Chondrocyte (in vitro differentiated cells): ENCODE data around the gene MTA3. TPM values are rescaled to one million over a fixed set of nuclear protein-coding genes. Genes with fewer than 3 reads are reported as not detected.
A peak's percentile ranks its signal among the peaks of the same experiment; 100 is the strongest.
"Not testable (repeated sequence)": the region's sequence is repeated elsewhere in the genome, so short reads cannot be mapped to it uniquely, and the experiment has no call there.

Experiments used
- DNase-seq: peaks from one replicate; pipeline ENCODE4 v3.0.0; 2021; ENCODE audit warnings: mixed read lengths, low spot score
- H3K27ac Mint-ChIP-seq: one replicate; pipeline ENCODE4 v1.8.0; 2021; ENCODE audit warnings: mild to moderate bottlenecking, moderate library complexity, mixed read lengths; ENCODE audit not compliant: unreplicated experiment
- H3K27me3 Mint-ChIP-seq: 2 replicates; pipeline ENCODE4 v1.8.0; 2021; ENCODE audit warnings: low read depth, mixed read lengths
- H3K36me3 Mint-ChIP-seq: 2 replicates; pipeline ENCODE4 v1.8.0; 2021; ENCODE audit warnings: low read depth, mixed read lengths
- H3K4me1 Mint-ChIP-seq: 2 replicates; pipeline ENCODE4 v1.8.0; 2021; ENCODE audit warnings: low read depth, mild to moderate bottlenecking, mixed read lengths
- H3K4me3 Mint-ChIP-seq: one replicate; pipeline ENCODE4 v1.8.0; 2021; ENCODE audit warnings: mild to moderate bottlenecking, moderate library complexity, mixed read lengths; ENCODE audit not compliant: unreplicated experiment
- H3K9me3 Mint-ChIP-seq: 2 replicates; pipeline ENCODE4 v1.8.0; 2021; ENCODE audit warnings: low read depth, mixed read lengths
- total RNA-seq: library from RNA; stranded (reverse); gene quantifications from 3 replicates; pipeline ENCODE4 v1.2.1, GENCODE V29; 2021
- TF ChIP-seq, protein P1 (sequence below): fragments of 200-600 bp; sonication (generic); IDR thresholded peaks from 2 replicates; pipeline ENCODE4 v1.5.0; 2021; ENCODE audit warnings: antibody characterized with exemption, mild to moderate bottlenecking, moderate library complexity

MTA3 gene
- total RNA-seq, 1 donor from 2014 or later, result 39.3 TPM

DNA sequence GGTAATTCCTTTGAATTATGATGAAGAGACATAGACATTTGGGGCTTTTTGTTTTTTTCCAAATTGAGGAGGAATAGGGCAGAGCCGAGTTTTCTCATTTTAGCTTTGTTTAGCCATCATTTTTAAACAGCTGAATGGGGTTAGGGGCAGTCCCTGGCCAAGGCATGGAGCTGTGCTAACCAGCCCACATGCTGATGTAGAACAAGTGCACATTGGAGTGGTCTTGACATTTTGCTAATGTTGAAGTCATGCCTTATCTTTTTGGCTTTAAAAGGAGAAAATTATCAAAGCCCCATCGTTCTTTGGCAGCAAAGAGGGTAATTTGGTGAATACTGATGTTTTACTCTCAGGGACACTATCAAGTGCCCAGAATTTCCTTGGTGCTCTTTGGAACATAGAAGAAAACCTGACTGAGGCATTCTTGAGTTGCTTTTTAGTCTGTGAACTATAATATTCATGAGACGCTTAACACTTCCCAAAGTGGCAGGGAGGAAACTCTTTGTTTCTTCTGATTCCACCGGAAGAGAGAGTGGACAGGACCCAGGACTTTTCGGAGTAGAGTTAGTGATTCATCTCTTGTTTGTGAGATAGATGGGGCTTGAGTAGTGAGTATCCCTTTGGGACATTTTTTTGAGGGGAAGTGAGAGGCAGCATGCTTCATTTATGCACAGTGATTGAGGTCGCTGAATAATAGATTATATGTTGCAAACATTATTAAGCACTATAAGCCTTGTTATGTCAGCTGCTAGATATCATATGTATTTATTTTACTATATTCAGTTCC lies 45.0 kb downstream of the MTA3 start:
- peaks cover 10% of the 10 kb centered on the region for H3K4me1 Mint-ChIP-seq
- H3K27me3 Mint-ChIP-seq, result no peaks in the 10 kb centered on the region
- no peak overlapping the region for H3K4me3 Mint-ChIP-seq
- no peak for DNase-seq
- TF ChIP-seq, protein P1, sequence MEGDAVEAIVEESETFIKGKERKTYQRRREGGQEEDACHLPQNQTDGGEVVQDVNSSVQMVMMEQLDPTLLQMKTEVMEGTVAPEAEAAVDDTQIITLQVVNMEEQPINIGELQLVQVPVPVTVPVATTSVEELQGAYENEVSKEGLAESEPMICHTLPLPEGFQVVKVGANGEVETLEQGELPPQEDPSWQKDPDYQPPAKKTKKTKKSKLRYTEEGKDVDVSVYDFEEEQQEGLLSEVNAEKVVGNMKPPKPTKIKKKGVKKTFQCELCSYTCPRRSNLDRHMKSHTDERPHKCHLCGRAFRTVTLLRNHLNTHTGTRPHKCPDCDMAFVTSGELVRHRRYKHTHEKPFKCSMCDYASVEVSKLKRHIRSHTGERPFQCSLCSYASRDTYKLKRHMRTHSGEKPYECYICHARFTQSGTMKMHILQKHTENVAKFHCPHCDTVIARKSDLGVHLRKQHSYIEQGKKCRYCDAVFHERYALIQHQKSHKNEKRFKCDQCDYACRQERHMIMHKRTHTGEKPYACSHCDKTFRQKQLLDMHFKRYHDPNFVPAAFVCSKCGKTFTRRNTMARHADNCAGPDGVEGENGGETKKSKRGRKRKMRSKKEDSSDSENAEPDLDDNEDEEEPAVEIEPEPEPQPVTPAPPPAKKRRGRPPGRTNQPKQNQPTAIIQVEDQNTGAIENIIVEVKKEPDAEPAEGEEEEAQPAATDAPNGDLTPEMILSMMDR, result no peak
- H3K9me3 Mint-ChIP-seq, result no peaks in the 10 kb centered on the region
- peaks cover 13% of the 10 kb centered on the region for H3K36me3 Mint-ChIP-seq
- H3K27ac Mint-ChIP-seq, result peak overlapping the region; percentile 28

DNA sequence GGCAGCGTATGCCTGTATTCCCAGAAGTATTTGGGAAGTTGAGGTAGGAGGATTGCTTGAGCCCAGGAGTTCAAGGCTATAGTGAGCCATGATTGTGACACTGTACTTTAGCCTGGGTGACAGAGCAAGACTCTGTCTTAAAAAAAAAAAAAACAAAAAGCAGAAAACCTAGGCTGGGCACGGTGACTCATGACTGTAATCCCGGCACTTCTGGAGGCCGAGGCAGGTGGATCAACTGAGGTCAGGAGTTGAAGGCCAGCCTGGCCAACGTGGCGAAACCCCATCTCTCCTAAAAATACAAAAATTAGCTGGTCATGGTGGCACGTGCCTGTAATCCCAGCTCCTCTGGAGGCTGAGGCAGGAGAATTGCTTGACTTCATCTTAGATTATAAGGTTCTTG lies 46.4 kb downstream of the MTA3 start:
- H3K27me3 Mint-ChIP-seq, result no peaks in the 10 kb centered on the region
- TF ChIP-seq, protein P1, result no peak
- H3K4me3 Mint-ChIP-seq, result no peak overlapping the region
- H3K4me1 Mint-ChIP-seq, result peaks cover 23% of the 10 kb centered on the region
- no peak for DNase-seq
- peaks cover 12% of the 10 kb centered on the region for H3K36me3 Mint-ChIP-seq
- H3K27ac Mint-ChIP-seq, result no peak overlapping the region
- no peaks in the 10 kb centered on the region for H3K9me3 Mint-ChIP-seq

DNA sequence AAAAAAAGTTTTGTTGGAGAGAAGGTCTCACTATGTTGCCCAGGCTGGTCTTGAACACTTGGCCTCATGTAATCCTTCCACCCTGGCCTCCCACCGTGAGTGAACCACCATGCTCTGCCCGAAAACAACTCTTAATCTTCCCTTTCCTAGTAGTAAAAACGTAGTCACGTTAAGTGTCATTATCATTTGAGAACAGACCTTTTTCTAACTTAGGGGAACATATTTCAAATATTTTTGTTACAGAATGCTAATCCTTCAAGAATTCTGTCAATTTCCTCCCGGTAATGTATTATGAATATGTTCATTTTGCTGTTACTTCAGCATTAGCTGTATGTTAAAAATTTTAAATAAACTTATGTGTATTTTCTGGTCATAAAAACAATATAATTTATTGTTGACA lies 49.7 kb downstream of the MTA3 start:
- TF ChIP-seq, protein P1, result no peak
- DNase-seq, result no peak
- H3K9me3 Mint-ChIP-seq, result no peaks in the 10 kb centered on the region
- peaks cover 2% of the 10 kb centered on the region for H3K36me3 Mint-ChIP-seq
- H3K27me3 Mint-ChIP-seq, result no peaks in the 10 kb centered on the region
- H3K4me3 Mint-ChIP-seq, result no peak overlapping the region
- peak overlapping the region; percentile 89 for H3K27ac Mint-ChIP-seq
- peaks cover 25% of the 10 kb centered on the region for H3K4me1 Mint-ChIP-seq

DNA sequence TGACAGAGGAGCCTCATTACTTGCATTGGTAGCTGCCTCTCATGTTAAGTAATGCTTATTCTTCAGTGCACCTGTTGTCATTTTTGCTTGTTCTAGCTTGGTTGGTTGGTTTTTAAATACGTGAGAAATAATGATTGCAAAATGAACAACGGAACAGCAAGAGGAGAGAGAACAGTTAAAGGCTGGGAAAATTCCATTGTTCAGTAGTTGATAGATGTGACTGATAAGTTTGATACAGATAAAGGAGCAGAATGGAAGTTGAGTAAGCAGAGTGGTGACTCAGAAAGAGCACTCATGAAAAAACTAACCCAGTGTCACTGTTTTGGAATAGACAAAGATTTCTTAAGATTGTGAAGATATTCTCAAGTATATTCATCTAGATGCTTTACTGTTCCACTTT lies 50.5 kb downstream of the MTA3 start:
- peaks cover 2% of the 10 kb centered on the region for H3K36me3 Mint-ChIP-seq
- H3K27me3 Mint-ChIP-seq, result no peaks in the 10 kb centered on the region
- no peak overlapping the region for H3K4me3 Mint-ChIP-seq
- DNase-seq, result no peak
- no peaks in the 10 kb centered on the region for H3K9me3 Mint-ChIP-seq
- H3K27ac Mint-ChIP-seq, result peak overlapping the region; percentile 78
- TF ChIP-seq, protein P1, result no peak
- peaks cover 26% of the 10 kb centered on the region for H3K4me1 Mint-ChIP-seq

DNA sequence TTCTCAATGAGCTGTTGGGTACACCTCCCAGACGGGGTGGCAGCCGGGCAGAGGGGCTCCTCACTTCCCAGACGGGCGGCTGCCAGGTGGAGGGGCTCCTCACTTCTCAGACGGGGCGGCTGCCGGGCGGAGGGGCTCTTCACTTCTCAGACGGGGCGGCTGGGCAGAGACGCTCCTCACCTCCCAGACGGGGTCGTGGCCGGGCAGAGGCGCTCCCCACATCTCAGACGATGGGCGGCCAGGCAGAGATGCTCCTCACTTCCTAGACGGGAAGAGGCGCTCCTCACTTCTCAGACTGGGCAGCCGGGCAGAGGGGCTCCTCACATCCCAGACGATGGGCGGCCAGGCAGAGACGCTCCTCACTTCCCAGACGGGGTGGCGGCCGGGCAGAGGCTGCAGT lies 53.2 kb downstream of the MTA3 start:
- H3K4me3 Mint-ChIP-seq, DNase-seq, H3K36me3 Mint-ChIP-seq, H3K27ac Mint-ChIP-seq, H3K27me3 Mint-ChIP-seq, H3K9me3 Mint-ChIP-seq: not testable (repeated sequence)
- peaks cover 26% of the 10 kb centered on the region for H3K4me1 Mint-ChIP-seq
